Stomach (tissue), 9 donors: ENCODE data around the gene CENPC. TPM values are rescaled to one million over a fixed set of nuclear protein-coding genes. Genes with fewer than 3 reads are reported as not detected.

ENCODE experiments used
- DNase-seq, 2 donors: peaks; one replicate each; pipeline versions ENCODE4 v3.0.0 to v3.0.0-alpha.2; 2013 to 2019
- H3K27ac ChIP-seq, 5 donors: fragments of 200-600 bp in 4 of 5; sonication (generic) in 4 of 5; one replicate each; pipeline ENCODE4 v1.5.1; 2013 to 2019; ENCODE audit warnings: mild to moderate bottlenecking in 1 of 5, moderate library complexity in 1 of 5
- H3K27me3 ChIP-seq, 3 donors: fragments of 200-600 bp; sonication (generic); one replicate each; pipeline ENCODE4 v1.5.1; 2017 to 2019; ENCODE audit warnings: mixed run types in 1 of 3
- H3K36me3 ChIP-seq, 4 donors: fragments of 200-600 bp; sonication (generic); 1 replicate in 3 of 4; 2 replicates in 1 of 4; pipeline ENCODE4 v1.5.1; 2016 to 2019
- H3K4me1 ChIP-seq, 4 donors: fragments of 200-600 bp; sonication (generic); one replicate each; pipeline ENCODE4 v1.5.1; 2016 to 2019
- H3K4me3 ChIP-seq, 4 donors: fragments of 200-600 bp; sonication (generic) in 3 of 4; one replicate each; pipeline ENCODE4 v1.5.1; 2016 to 2019; ENCODE audit warnings: mild to moderate bottlenecking in 1 of 4
- H3K9me3 ChIP-seq, 4 donors: fragments of 200-600 bp; sonication (generic); one replicate each; pipeline ENCODE4 v1.5.1; 2016 to 2019
- CTCF ChIP-seq, 7 experiments: fragments of 450-650 bp in 4 of 7; fragments of 200-600 bp in 3 of 7; sonication (generic) in 3 of 7; IDR thresholded peaks; one replicate each; pipeline ENCODE4 v1.5.1; 2016 to 2019; ENCODE audit warnings: antibody characterized with exemption in 7 of 7, control low read depth in 2 of 7, mild to moderate bottlenecking in 1 of 7
- EP300 ChIP-seq: sonication (generic); formaldehyde crosslinking; IDR thresholded peaks from one replicate; pipeline ENCODE4 v1.6.1; 2017; ENCODE audit warnings: antibody characterized with exemption
- POLR2A ChIP-seq, 4 donors: fragments of 450-650 bp; IDR thresholded peaks; one replicate each; pipeline ENCODE4 v1.6.1; 2016; ENCODE audit warnings: antibody characterized with exemption in 4 of 4, control low read depth in 2 of 4, mild to moderate bottlenecking in 1 of 4, moderate library complexity in 1 of 4
- POLR2AphosphoS5 ChIP-seq, 3 donors: sonication (generic); formaldehyde crosslinking; IDR thresholded peaks; one replicate each; pipeline ENCODE4 v1.6.1; 2016; ENCODE audit warnings: antibody characterized with exemption in 3 of 3
- WGBS, 5 donors: extraction: QIAGEN DNeasy Blood & Tissue Kit in 3 of 5; methylation state at CpG; one replicate each; pipeline versions ENCODE4 v1.1.5 to v1.1.7; 2013 to 2018; 5-methylcytosine and 5-hydroxymethylcytosine counted together
- intact Hi-C: fragments of 100-400 bp; cut with DNase I; formaldehyde crosslinking; loops from one replicate; pipeline ENCODE4 v1.15.1; 2023; ENCODE audit warnings: low total_unique reads
- polyA plus RNA-seq, 3 donors: library from polyadenylated mRNA; stranded (reverse); fragments of 200-250 nt; gene quantifications; one replicate each; pipeline ENCODE4 v1.2.3, GENCODE V29; 2013
- total RNA-seq, 5 donors: library from RNA; depleted of rRNA; stranded (reverse); fragments of >200 nt; gene quantifications; one replicate each; pipeline versions ENCODE4 v1.1.0 to v1.2.3, GENCODE V29; 2014 to 2016
- donor health status: healthy with polysubstance abuse.
- donor health status: Bipolar disorder and iron deficiency.
- donor health status: healthy.

The CENPC gene
- total and polyA plus RNA-seq, 8 donors, result 2.7 to 159 (median 32.8) TPM

- intact Hi-C loops, result no loop called here
- 52 to 84% (median 77%) methylated on average over 2 of the region's 2 CpGs for WGBS, 5 donors
- no peak overlapping the region for H3K27ac ChIP-seq
- no peak overlapping the region for H3K4me3 ChIP-seq
- no peaks in the 10 kb centered on the region for H3K9me3 ChIP-seq
- TF ChIP-seq CTCF (IDR thresholded peaks at IDR 0.05), result no peak
- TF ChIP-seq EP300, result no peak
- TF ChIP-seq POLR2AphosphoS5 (IDR thresholded peaks at IDR 0.05), result no peak
- TF ChIP-seq POLR2A (IDR thresholded peaks at IDR 0.05), result no peak
- peak in 1 of 2 donors; percentile 9 for DNase-seq
- peaks cover 0 to 19% (median 9%) of the 10 kb centered on the region in 4 donors for H3K4me1 ChIP-seq
- no peaks in the 10 kb centered on the region for H3K27me3 ChIP-seq
- H3K36me3 ChIP-seq, result peaks cover 0 to 32% (median 28%) of the 10 kb centered on the region in 4 donors
These were observed 23.1 kb downstream of the CENPC start for GRCh38 chr4:67522230-67522629.

GRCh38 chr4:67521506-67521905 is 23.8 kb downstream of the CENPC start:
- Histone ChIP-seq H3K36me3 (peaks cover 0 to 39% (median 35%) of the 10 kb centered on the region in 4 donors), H3K27ac (no peak overlapping the region), H3K27me3 (no peaks in the 10 kb centered on the region), H3K4me3 (no peak overlapping the region), H3K9me3 (no peaks in the 10 kb centered on the region), H3K4me1 (peaks cover 0 to 19% (median 9%) of the 10 kb centered on the region in 4 donors)
- TF ChIP-seq EP300 (no peak), POLR2A (IDR thresholded peaks at IDR 0.05) (no peak), POLR2AphosphoS5 (IDR thresholded peaks at IDR 0.05) (no peak), CTCF (IDR thresholded peaks at IDR 0.05) (no peak)
- 83 to 96% (median 93%) methylated on average over 1 of the region's 1 CpG for WGBS, 5 donors
- no peak for DNase-seq
- intact Hi-C loops, result no loop called here

GRCh38 chr4:67520141-67520540 is 25.2 kb downstream of the CENPC start:
- TF ChIP-seq EP300 (no peak), POLR2A (IDR thresholded peaks at IDR 0.05) (no peak), CTCF (IDR thresholded peaks at IDR 0.05) (no peak)
- no peaks in the 10 kb centered on the region for H3K9me3 ChIP-seq
- intact Hi-C loops, result no loop called here
- H3K27me3 ChIP-seq, result no peaks in the 10 kb centered on the region
- no peak overlapping the region for H3K27ac ChIP-seq
- no peak for DNase-seq
- 96 to 100% (median 97%) methylated on average over 4 to 5 of the region's 5 CpGs for WGBS, 5 donors
- no peak overlapping the region for H3K4me3 ChIP-seq
- H3K36me3 ChIP-seq, result peaks cover 0 to 44% (median 38%) of the 10 kb centered on the region in 4 donors
- peaks cover 0 to 23% (median 6%) of the 10 kb centered on the region in 4 donors for H3K4me1 ChIP-seq

GRCh38 chr4:67512501-67512900 is 32.8 kb downstream of the CENPC start:
- H3K4me3 ChIP-seq, result no peak overlapping the region
- DNase-seq, result no peak
- H3K36me3 ChIP-seq, result peaks cover 12 to 85% (median 68%) of the 10 kb centered on the region in 4 donors
- H3K27ac ChIP-seq, result no peak overlapping the region
- 78 to 89% (median 86%) methylated on average over 3 of the region's 3 CpGs for WGBS, 5 donors
- peaks cover 0 to 5% (median 2%) of the 10 kb centered on the region in 4 donors for H3K4me1 ChIP-seq
- no peaks in the 10 kb centered on the region for H3K9me3 ChIP-seq
- TF ChIP-seq CTCF (IDR thresholded peaks at IDR 0.05), result no peak
- no peak for TF ChIP-seq POLR2AphosphoS5 (IDR thresholded peaks at IDR 0.05)
- TF ChIP-seq POLR2A (IDR thresholded peaks at IDR 0.05), result no peak
- TF ChIP-seq EP300, result no peak
- no peaks in the 10 kb centered on the region for H3K27me3 ChIP-seq
- intact Hi-C loops, result no loop called here
